ENCODE data around the gene C10orf143.

The C10orf143 gene

DNA sequence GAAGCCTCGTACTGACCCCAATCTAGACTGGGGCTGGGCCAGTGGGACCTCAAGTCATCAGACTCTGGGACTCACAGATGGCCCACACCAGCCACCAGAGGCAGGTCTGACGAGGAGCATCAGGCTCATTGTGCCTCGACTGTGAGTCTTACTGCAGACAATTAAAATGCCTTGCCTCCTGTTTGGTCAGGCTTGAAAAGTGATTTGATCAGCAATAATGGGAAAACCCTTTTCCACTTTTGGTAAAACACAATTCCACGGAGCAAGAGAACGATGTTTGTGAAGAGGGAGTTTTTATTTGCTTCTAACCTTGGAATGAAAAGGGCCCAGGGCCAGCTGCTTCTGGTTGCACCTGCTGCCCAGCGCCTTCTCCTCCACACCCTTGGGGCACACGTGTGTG is 43.9 kb downstream of the C10orf143 start:
- TF ChIP-seq, protein P1, sequence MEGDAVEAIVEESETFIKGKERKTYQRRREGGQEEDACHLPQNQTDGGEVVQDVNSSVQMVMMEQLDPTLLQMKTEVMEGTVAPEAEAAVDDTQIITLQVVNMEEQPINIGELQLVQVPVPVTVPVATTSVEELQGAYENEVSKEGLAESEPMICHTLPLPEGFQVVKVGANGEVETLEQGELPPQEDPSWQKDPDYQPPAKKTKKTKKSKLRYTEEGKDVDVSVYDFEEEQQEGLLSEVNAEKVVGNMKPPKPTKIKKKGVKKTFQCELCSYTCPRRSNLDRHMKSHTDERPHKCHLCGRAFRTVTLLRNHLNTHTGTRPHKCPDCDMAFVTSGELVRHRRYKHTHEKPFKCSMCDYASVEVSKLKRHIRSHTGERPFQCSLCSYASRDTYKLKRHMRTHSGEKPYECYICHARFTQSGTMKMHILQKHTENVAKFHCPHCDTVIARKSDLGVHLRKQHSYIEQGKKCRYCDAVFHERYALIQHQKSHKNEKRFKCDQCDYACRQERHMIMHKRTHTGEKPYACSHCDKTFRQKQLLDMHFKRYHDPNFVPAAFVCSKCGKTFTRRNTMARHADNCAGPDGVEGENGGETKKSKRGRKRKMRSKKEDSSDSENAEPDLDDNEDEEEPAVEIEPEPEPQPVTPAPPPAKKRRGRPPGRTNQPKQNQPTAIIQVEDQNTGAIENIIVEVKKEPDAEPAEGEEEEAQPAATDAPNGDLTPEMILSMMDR (IDR thresholded peaks at IDR 0.05; ENCODE audit: low read length, missing control alignments): no peak
- H3K4me3 ChIP-seq (replicated peaks; ENCODE audit: low read depth, low read length): no peak overlapping the region
- no peak for DNase-seq (ENCODE audit: low read depth)

DNA sequence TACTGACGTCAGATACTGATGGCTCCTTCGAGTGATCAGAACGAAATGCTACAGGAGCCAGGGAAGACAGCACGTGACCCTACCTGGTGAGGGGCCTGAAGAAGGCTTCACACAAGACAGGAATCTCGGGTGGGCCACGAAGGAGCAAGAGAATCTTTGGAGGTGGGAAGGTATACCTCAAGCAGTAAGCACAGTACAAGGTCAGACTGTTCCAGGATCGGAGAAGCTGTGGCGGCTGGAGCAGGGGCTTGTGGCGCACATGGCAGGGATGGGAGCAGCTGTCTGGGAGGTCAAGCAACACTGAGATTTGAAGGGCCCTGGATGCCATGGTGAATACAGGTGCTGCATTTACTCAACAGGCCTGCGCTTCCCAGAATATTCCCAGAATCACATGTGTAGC is 45.4 kb downstream of the C10orf143 start:
- no peak overlapping the region for H3K4me3 ChIP-seq (replicated peaks; ENCODE audit: low read depth, low read length)
- TF ChIP-seq, protein P1 (IDR thresholded peaks at IDR 0.05; ENCODE audit: low read length, missing control alignments): no peak

DNA sequence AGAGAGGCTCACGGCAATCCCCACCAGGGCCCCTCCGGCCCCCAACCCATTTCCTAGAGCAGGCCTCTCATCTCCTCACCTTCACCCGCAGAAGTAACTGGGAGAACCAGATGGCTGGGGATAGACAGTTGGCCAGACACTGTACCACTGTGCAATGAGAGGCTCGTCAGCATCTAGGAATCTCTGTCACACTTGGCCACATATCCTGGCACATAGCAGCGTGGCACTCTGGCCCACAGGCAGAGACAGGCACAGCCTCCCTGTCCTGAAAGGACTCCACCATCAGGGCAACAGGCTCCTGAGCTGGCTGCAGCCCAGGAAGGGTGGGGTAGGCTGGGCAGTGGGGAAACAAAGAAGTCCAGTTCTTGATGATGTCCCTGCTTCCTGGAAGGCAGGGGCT is 45.8 kb downstream of the C10orf143 start:
- TF ChIP-seq, protein P1 (IDR thresholded peaks at IDR 0.05; ENCODE audit: low read length, missing control alignments): no peak
- no peak overlapping the region for H3K4me3 ChIP-seq (replicated peaks; ENCODE audit: low read depth, low read length)
- no peak for DNase-seq (ENCODE audit: low read depth)

More for the DNA sequence above, 45.4 kb downstream of the C10orf143 start:
- no peak for DNase-seq (ENCODE audit: low read depth)

DNA sequence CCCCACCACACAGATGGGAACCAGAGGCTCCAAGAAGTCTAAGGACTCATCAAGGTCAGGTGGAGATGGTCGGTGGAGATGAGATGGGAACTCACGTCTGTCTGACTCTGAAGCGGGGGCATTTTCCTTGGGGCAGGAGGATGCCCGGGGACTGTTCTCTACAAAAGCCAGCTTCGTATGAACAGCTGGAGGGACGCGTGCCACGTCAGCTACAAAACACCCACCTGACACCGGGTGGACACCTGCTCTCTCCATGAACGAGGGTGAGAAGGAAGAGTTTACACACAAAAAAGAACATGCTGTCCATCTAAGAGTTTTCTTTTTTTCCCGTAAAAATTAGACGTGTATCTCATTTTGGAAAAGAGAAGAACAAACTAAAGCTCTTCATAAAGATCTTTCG is 47.7 kb downstream of the C10orf143 start:
- H3K4me3 ChIP-seq (replicated peaks; ENCODE audit: low read depth, low read length): no peak overlapping the region
- no peak for DNase-seq (ENCODE audit: low read depth)
- TF ChIP-seq, protein P1 (IDR thresholded peaks at IDR 0.05; ENCODE audit: low read length, missing control alignments): no peak

DNA sequence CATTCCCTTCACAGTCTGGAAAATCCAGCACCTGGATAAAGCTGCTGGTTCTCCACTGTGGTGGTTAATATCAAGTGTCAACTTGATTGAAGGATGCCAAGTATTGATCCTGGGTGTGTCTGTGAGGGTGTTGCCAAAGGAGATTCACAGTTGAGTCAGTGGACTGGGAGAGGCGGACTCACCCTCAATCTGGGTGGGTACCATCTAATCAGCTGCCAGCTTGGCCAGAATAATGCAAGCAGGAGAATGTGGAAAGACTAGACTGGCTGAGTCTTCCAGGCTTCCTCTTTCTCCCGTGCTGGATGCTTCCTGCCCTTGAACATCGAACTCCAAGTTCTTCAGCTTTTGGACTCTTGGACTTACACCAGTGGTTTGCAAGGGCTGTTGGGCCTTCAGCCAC is 48.4 kb downstream of the C10orf143 start:
- TF ChIP-seq, protein P1 (IDR thresholded peaks at IDR 0.05; ENCODE audit: low read length, missing control alignments): no peak
- no peak for DNase-seq (ENCODE audit: low read depth)
- H3K4me3 ChIP-seq (replicated peaks; ENCODE audit: low read depth, low read length): no peak overlapping the region

DNA sequence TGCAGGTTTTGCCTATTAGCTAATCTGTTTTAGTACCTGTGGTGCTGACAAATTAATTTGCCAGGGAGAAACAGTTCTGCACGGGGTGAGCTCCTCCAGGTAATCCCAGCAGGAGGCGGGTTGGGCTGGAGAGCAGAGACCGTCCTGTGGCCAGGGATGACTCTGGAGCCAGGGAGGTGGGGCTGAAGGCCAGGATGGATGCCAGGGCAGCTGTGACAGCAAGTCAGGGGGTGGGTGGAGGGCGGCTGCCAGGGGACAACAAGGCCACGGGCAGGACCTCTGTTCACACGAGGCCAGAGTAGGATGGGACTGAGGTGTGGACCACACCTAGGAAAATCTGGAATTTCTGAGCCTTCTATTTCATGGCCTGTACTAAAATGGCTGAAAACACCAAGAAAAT is 48.9 kb downstream of the C10orf143 start:
- DNase-seq (ENCODE audit: low read depth): no peak
- TF ChIP-seq, protein P1 (IDR thresholded peaks at IDR 0.05; ENCODE audit: low read length, missing control alignments): no peak

DNA sequence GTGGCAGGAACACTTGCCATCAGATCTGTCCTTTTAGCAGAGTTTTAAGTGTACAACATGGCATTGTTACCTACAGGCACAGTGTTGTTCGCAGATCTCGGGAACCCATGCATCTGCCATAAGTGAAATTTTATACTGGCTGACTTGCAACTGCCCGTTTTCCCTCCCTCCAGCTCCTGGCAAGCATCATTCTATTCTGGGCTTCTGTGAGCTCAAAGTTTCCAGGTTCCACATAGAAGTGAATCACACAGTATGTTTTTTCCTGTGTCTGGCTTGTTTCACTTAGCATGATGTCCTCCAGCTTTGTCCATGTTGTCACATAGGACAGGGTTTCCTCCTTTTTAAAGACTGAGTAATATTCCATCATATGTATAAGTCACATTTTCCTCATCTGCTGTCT is 56.6 kb downstream of the C10orf143 start:
- no peak overlapping the region for H3K4me3 ChIP-seq (replicated peaks; ENCODE audit: low read depth, low read length)
- TF ChIP-seq, protein P1 (IDR thresholded peaks at IDR 0.05; ENCODE audit: low read length, missing control alignments): no peak
- no peak for DNase-seq (ENCODE audit: low read depth)

More for the DNA sequence above, 48.9 kb downstream of the C10orf143 start:
- H3K4me3 ChIP-seq (replicated peaks; ENCODE audit: low read depth, low read length): no peak overlapping the region
